ENCODE measurements around the gene NR5A1. TPM values are rescaled to one million over a fixed set of nuclear protein-coding genes. Genes with fewer than 3 reads are reported as not detected.

Gene NR5A1
- total RNA-seq, 4 donors from 2014 or later = 0.40 TPM; not detected in 3

GRCh38 chr9:124487260-124488182 is 19.7 kb downstream of the NR5A1 start:
- intact Hi-C loops (cut with DNase I) = no loop called here
- 33 to 34% methylated on average over 25 to 28 of the region's 40 CpGs for WGBS, 2 donors
- H3K4me3 ChIP-seq (replicated peaks in 1 of 3) = no peak overlapping the region
- no peaks in the 10 kb centered on the region for H3K36me3 ChIP-seq
- H3K27ac ChIP-seq = no peak overlapping the region
- TF ChIP-seq CTCF (IDR thresholded peaks at IDR 0.05) = no peak
- TF ChIP-seq POLR2A (IDR thresholded peaks at IDR 0.05) = no peak
- H3K4me1 ChIP-seq = peaks cover 0 to 9% of the 10 kb centered on the region in 2 donors
- H3K9me3 ChIP-seq = no peaks in the 10 kb centered on the region
- no peaks in the 10 kb centered on the region for H3K27me3 ChIP-seq
- no peak for DNase-seq

- intact Hi-C loops (cut with DNase I) = no loop called here
- 38 to 63% methylated on average over 6 to 16 of the region's 17 CpGs for WGBS, 2 donors
- no peak for TF ChIP-seq POLR2A (IDR thresholded peaks at IDR 0.05)
- TF ChIP-seq CTCF (IDR thresholded peaks at IDR 0.05) = no peak
Measured at GRCh38 chr9:124486778-124487259, 20.4 kb downstream of the NR5A1 start.

GRCh38 chr9:124485936-124486335 is 21.3 kb downstream of the NR5A1 start:
- Histone ChIP-seq H3K9me3 (no peaks in the 10 kb centered on the region), H3K4me3 (replicated peaks in 1 of 3) (no peak overlapping the region), H3K27ac (no peak overlapping the region), H3K36me3 (no peaks in the 10 kb centered on the region), H3K27me3 (no peaks in the 10 kb centered on the region), H3K4me1 (peaks cover 0 to 9% of the 10 kb centered on the region in 2 donors)
- intact Hi-C loops (cut with DNase I) = no loop called here
- TF ChIP-seq POLR2A (IDR thresholded peaks at IDR 0.05) (no peak), CTCF (IDR thresholded peaks at IDR 0.05) (no peak)
- WGBS, 2 donors = 68 to 90% methylated on average over 2 to 10 of the region's 15 CpGs
- DNase-seq = no peak

More at GRCh38 chr9:124486778-124487259, 20.4 kb downstream of the NR5A1 start:
- DNase-seq = no peak
- no peaks in the 10 kb centered on the region for H3K36me3 ChIP-seq
- no peaks in the 10 kb centered on the region for H3K27me3 ChIP-seq
- H3K4me1 ChIP-seq = peaks cover 0 to 9% of the 10 kb centered on the region in 2 donors
- no peak overlapping the region for H3K4me3 ChIP-seq (replicated peaks in 1 of 3)
- H3K27ac ChIP-seq = no peak overlapping the region
- no peaks in the 10 kb centered on the region for H3K9me3 ChIP-seq

GRCh38 chr9:124485201-124485600 is 22.0 kb downstream of the NR5A1 start:
- intact Hi-C loops (cut with DNase I) = no loop called here
- no peaks in the 10 kb centered on the region for H3K27me3 ChIP-seq
- H3K27ac ChIP-seq = no peak overlapping the region
- no peak for DNase-seq
- TF ChIP-seq CTCF (IDR thresholded peaks at IDR 0.05) = no peak
- TF ChIP-seq POLR2A (IDR thresholded peaks at IDR 0.05) = no peak
- 69 to 78% methylated on average over 12 of the region's 13 CpGs for WGBS, 2 donors
- H3K4me3 ChIP-seq (replicated peaks in 1 of 3) = no peak overlapping the region
- H3K9me3 ChIP-seq = no peaks in the 10 kb centered on the region
- no peaks in the 10 kb centered on the region for H3K36me3 ChIP-seq
- H3K4me1 ChIP-seq = peaks cover 0 to 9% of the 10 kb centered on the region in 2 donors

GRCh38 chr9:124483481-124483880 is 23.7 kb downstream of the NR5A1 start:
- whole genome bisulfite sequencing, 2 donors = 95 to 97% methylated on average over 9 of the region's 9 CpGs
- DNase-seq = no peak
- H3K36me3 ChIP-seq = no peaks in the 10 kb centered on the region
- no peaks in the 10 kb centered on the region for H3K4me1 ChIP-seq
- no peak for TF ChIP-seq CTCF (IDR thresholded peaks at IDR 0.05)
- no peak for TF ChIP-seq POLR2A (IDR thresholded peaks at IDR 0.05)
- no peaks in the 10 kb centered on the region for H3K9me3 ChIP-seq
- no peak overlapping the region for H3K27ac ChIP-seq
- peaks cover 6% of the 10 kb centered on the region for H3K27me3 ChIP-seq
- intact Hi-C loops (cut with DNase I) = no loop called here
- H3K4me3 ChIP-seq (replicated peaks in 1 of 3) = no peak overlapping the region

All from thyroid gland (tissue), 4 donors.